NCI-H1092 treated with DMSO at 0.1 percent for 48 hours (cell line): ENCODE data around the gene ATP6V0A4.
A peak's percentile ranks its signal among the peaks of the same experiment; 100 is the strongest.
"Not testable (repeated sequence)": the region's sequence is repeated elsewhere in the genome, so short reads cannot be mapped to it uniquely, and the experiment has no call there.

Experiments
- DNase-seq: peaks from one replicate; lab custom pipeline; 2025; lab: John Stamatoyannopoulos, UW

The ATP6V0A4 gene

GRCh38 chr7:138802706-138803105 is 4.7 kb upstream of the ATP6V0A4 start:
- DNase-seq, result no peak

- DNase-seq, result no peak
Measured at GRCh38 chr7:138801256-138801655, 3.3 kb upstream of the ATP6V0A4 start.

DNA sequence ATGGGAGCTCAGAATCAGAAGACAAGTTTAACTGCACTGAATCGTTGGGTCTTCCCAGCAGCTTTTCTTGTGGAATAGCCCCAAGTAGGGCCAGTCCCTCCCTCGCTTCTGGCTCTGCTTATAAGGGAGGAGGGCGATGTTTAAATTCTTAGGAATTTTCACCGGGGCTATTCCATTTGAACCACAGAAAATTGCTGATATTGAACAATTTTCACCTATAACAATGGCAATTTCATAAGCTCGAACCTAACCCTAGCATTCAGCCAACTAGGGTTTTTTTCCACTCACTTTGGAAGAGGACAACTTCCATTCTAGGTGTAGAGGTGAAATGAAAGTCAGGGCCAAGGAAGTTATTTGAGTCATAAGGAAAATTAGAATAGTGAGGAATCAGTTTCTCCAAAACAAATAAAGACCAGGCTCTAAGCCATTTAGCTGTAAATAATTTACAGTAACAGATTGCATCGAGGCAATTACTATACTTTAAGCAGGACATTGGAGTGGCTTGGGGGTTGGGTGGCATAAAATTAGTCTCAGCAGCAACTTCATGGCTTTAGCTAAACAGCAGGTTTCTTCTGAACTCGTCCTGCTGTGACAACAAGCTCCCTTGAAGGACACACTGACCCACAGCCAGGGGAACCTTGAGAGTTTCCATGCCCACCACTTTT is 1.5 kb upstream of the ATP6V0A4 start:
- DNase-seq, result no peak

DNA sequence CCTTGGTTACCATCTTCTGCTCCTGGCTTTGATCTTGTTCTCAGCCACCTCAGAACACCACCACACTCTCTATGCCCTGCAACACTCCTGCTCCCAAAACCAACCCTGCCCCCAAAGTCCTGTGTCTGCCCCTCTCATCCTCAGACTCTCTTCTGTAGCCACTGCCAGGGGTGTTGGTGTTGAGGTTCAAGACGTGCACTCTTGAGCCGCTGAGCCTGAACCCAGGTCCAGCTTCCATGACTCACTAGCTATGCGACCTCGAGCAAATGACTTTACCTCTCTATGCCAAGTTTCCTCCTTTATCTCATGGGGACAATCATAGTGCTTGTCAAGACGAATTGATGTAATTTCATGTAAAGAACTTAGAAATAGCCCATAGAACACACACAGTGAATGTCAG is 840 bp upstream of the ATP6V0A4 start:
- DNase-seq, result no peak

DNA sequence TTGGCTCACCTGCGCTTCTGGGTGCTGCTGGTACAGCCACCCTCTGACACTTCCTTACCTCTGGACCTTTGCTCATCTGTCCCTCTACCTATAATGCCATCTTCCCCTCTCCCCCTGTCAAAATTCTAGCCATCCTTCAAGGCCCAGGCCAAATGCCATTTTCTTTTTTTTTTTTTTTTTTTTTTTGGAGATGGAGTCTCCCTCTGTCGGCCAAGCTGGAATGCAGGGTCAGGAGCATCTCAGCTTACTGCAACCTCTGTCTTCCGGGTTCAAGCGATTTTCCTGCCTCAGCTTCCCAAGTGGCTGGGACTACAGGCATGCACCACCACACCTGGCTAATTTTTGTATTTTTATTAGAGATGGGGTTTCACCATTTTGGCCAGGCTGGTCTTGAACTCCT is 950 bp downstream of the ATP6V0A4 start:
- DNase-seq, result not testable (repeated sequence)

DNA sequence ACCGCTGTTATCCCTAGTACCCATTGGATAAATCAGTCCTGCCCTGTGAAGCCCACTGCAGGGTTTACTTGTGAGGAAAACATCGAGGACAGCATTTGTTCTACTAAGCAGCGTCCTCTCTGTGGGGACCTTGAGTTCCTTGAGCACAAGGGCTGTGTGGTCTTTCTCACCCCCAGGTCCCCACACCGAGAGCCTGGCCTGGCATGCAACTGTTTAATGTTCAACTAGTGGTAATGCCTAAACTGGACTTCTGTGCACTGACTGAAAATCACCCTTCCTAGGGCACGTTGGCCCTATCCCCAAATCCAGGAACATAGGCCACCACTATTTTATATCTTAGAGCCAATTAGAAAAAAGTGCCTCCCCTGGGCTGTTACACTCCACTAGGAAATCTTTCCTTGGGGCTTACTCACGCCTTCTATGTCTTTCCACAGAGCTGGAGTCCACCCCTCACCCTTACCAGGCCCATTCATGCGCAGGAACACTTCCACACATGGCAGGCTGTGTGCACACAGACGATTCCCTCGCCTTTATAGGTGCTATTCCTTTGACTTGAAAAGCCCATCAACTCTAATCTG is 1.9 kb downstream of the ATP6V0A4 start:
- no peak for DNase-seq

DNA sequence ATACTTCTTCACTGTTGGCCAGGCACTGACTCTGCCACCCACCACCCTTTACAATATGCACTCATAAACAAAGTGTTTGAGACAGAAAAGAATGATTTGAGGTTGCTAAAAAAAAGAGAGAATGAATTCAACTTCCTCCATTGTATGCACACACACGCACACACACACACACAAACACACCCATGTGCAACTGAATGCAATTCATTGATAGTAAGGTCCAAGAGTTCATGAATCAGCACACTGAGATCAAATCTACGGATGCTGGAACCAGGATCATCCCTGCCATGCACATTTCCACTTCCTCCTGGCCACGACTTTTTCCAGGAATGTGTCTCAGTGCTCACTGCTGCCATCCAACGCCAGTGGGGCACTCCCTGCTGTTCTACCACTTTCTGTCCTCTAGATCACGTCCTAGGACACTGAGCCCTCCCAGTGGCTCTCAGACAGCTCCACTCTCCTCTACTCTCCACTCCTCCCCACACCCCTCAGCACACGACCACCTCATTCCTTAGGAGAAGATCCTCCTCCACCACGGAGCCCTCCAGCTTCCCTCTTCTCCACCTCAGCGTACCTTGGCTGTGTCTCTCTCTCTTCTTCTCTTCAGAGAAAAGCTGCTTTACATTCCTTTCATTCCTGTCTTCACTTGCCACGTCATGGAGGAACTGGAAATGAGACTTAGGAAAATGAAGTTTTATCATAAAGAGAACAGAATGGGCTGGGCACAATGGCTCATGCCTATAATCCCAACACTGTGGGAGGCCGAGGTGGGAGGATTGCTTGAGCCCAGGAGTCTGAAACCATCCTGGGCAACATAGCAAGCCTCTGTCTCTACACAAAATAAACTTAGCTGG is 12.2 kb downstream of the ATP6V0A4 start:
- no peak for DNase-seq

GRCh38 chr7:138784692-138785091 is 13.3 kb downstream of the ATP6V0A4 start:
- DNase-seq, result no peak

GRCh38 chr7:138781004-138781403 is 17.0 kb downstream of the ATP6V0A4 start:
- DNase-seq, result no peak

DNA sequence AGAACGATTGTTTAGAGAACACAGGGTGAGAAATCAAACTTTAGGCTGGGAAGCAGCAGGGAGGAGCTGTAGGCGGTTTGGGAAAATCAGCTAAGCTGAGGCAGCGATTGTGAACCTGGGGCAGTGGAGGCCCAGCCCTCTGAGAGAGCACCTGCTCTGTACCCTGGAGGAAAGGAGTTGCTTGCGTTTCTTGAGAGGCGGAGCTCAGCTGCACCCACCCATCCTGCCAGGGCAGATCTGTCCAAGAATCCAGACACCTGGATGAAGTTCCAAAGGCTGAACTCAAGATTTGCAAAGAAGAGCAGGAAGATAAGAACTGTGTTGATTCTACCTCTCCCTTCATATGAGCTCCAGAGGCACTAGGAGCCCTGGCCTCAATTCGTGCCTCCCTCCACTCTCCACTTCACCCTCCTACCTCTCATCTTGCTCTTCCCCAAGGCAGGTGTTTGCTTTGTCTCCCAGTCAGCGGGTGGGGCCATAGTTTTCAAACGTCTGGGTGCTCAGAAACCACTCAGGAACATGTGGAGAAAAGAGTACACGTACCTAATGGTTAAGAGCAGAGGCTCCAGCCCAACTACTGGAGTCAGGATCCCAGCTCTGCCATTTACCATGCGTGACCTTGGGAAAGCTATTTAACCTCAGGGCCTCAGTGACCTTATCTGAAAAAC is 21.7 kb downstream of the ATP6V0A4 start:
- DNase-seq, result peak; percentile 67

- DNase-seq, result no peak
Measured at GRCh38 chr7:138773817-138774216, 24.2 kb downstream of the ATP6V0A4 start.

DNA sequence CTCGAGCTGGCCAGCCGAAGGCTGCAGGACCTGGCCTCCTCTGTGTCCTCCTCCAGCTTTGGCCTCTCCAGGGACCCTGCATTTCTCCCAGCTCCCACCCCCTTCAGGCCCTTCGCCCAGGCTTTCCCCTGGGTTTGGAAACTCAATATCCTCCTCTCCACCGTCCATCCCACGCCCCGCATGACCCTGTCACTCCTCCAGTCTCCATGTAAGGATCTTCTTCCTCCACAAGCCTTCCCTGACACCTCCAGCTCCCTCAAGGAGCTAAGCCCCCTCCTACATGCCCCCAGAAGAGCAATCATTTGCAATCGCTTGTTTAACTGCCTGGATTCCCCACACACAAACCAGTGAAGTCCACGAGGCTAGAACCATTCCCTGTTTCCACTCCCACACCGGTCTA is 24.8 kb downstream of the ATP6V0A4 start:
- DNase-seq, result no peak

- no peak for DNase-seq
Measured at GRCh38 chr7:138770904-138771303, 27.1 kb downstream of the ATP6V0A4 start.

- DNase-seq, result peak; percentile 47
Measured at GRCh38 chr7:138768241-138768640, 29.8 kb downstream of the ATP6V0A4 start.

DNA sequence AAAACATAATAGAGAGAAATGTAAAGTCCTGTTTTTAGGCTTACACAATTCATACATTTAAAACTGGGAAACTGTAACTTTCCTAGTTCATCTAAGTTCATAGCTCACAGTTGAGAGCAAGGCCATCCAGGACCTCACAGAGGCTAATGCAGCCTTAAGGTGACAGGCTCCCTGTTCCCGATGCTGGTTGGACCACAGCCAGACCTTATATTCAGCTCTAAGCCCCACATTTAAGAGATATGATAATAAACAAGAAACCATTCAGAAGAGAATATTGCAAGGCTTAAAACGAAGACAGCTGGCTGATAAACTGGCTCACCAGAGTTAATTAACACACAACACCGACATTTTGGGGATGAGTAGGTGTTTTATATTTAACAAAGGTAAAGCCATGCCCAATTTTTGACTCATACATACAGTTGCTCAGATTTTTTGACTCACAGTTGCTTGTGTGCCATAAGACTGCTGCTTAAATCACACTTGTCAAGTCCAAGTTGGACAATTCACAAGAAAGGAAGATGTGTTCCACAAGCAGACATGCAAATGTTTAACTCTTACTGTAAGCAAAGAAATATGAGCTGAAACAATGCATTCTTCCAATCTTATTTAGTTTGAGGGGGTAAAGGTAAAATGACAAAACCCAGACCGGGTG is 41.3 kb downstream of the ATP6V0A4 start:
- no peak for DNase-seq

- DNase-seq, result no peak
Measured at GRCh38 chr7:138755842-138756590, 42.0 kb downstream of the ATP6V0A4 start.

DNA sequence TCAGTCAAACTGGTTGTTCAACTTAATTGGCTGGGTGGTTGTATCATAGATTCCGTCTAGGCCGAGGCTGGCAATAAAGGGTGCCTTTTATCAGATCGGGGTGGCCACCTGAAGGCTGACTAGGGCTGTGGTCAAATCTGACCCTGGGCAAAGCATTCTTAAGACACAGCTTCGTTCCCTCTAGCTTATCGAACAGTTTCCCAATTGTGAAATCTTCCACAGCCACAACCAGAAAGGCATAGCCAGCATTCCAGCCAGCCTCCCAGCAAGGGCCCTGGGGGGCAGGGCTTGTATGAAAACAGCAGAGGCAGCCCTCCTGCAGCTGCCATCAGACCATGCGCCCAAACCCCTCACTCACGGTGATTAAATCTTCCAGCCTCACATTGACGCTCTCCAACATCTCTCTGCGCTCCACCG is 42.7 kb downstream of the ATP6V0A4 start:
- no peak for DNase-seq

- DNase-seq, result no peak
Measured at GRCh38 chr7:138753610-138754009, 44.4 kb downstream of the ATP6V0A4 start.

- no peak for DNase-seq
Measured at GRCh38 chr7:138753150-138753518, 44.9 kb downstream of the ATP6V0A4 start.

- DNase-seq, result peak; percentile 80
Measured at GRCh38 chr7:138752518-138753149, 45.4 kb downstream of the ATP6V0A4 start.
